Left cardiac atrium (tissue), 4 donors: ENCODE measurements around the gene GGN. TPM values are rescaled to one million over a fixed set of nuclear protein-coding genes. Genes with fewer than 3 reads are reported as not detected.
A peak's percentile ranks its signal among the peaks of the same experiment; 100 is the strongest.
"Not testable (repeated sequence)": the region's sequence is repeated elsewhere in the genome, so short reads cannot be mapped to it uniquely, and the experiment has no call there.

Experiments
- ATAC-seq, 2 donors: fragments of 200-7000 bp; cut with Tn5 transposase; one replicate each; pipeline ENCODE4 v1.9.1; 2020; ENCODE audit warnings: mild to moderate bottlenecking in 2 of 2, moderate library complexity in 2 of 2
- DNase-seq: peaks from one replicate; pipeline ENCODE4 v3.0.0-alpha.2; 2020
- intact Hi-C, 2 donors: fragments of 100-400 bp; cut with DNase I; formaldehyde crosslinking; loops; one replicate each; pipeline versions ENCODE4 v1.14.1 to v1.15.1; 2022 to 2023
- long read RNA-seq: library from polyadenylated mRNA; unstranded; transcript quantifications from one replicate; pipeline ENCODE4 v2.0.0, GENCODE V29; 2021
- total RNA-seq, 2 donors: library from RNA; stranded (reverse); fragmentation: NEBNext Ultra II Directional; extraction: Animal tissue kit (Norgen Biotek cat#: 25700); gene quantifications; one replicate each; pipeline ENCODE4 v1.2.1, GENCODE V29; 2021
- donor health status: DM: no; HTN: yes; CAD: no.
- donor health status: DM: no; HTN: yes; CAD: no; lungs with severe emphysema.
- donor health status: DM: yes; HTN: yes; CAD: no.
- donor health status: Dilated cardiomyopathy.

The GGN gene, protein sequence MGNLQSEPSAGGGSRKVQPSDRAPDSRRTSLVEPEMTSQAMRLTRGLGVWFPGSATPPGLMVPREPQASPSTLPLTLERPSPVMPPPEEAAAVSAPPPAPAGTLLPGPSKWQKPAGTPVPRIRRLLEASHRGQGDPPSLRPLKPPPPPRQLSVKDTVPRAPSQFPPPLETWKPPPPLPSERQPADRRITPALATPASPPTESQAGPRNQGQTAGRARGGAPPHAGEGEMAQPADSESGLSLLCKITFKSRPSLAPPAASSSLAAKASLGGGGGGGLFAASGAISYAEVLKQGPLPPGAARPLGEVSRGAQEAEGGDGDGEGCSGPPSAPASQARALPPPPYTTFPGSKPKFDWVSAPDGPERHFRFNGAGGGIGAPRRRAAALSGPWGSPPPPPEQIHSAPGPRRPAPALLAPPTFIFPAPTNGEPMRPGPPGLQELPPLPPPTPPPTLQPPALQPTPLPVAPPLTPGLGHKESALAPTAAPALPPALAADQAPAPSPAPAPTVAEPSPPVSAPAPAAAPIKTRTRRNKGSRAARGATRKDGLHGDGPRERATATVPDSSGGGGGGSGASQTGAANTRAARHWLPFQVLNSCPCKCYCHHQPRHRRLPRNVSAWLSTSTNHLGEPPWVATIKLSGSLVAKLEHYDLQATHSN
- total RNA-seq, result under 1 TPM; 0.15 to 0.34 TPM
- long read RNA-seq, result 0 reads

- intact Hi-C loops, result no loop called here
- peak; percentile 75 to 78 for ATAC-seq
- peak; percentile 82 for DNase-seq
Measured at GRCh38 chr19:38387550-38388348, at the start of gene GGN. TSS of gene GGN (minus strand) at chr19:38388034. CDS start at chr19:38387261, 773 bp downstream.

GRCh38 chr19:38437295-38437694 is 49.5 kb upstream of the GGN start:
- DNase-seq (no peak), ATAC-seq (no peak)
- intact Hi-C loops, result no loop called here

DNA sequence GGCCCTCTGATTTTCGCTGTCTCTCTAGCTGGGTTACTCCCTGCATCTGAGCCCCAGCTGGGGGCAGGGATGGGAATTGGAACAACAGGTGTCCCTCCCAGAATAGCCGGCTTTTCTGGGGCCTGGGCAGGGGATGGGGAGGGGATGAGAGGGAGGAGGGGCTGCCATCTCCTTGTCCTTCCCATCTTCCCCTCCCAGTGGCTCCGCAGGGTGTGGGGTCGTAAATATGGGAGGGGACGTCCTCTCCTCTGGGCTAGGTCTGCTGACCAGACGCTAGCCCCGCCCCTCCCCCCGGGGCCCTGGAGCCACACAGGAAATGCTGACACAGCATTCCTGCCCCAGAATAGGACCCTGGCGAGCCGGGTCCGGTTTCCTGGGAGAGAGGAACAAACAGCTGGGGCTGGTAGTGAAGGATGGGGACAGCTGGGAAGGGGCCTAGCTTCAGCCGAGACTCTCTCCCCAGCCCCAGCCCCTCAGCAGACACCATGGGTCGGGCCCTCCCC is 46.8 kb upstream of the GGN start:
- intact Hi-C loops, result no loop called here
- ATAC-seq (peak; percentile 30 to 49), DNase-seq (no peak)

- peak; percentile 76 for DNase-seq
- intact Hi-C loops, result no loop called here
- peak; percentile 77 to 91 for ATAC-seq
Measured at GRCh38 chr19:38433268-38433733, 45.5 kb upstream of the GGN start, which contains the start of gene RYR1. TSS of gene RYR1 (plus strand) at chr19:38433691. CDS start at chr19:38433830, 139 bp downstream.

DNA sequence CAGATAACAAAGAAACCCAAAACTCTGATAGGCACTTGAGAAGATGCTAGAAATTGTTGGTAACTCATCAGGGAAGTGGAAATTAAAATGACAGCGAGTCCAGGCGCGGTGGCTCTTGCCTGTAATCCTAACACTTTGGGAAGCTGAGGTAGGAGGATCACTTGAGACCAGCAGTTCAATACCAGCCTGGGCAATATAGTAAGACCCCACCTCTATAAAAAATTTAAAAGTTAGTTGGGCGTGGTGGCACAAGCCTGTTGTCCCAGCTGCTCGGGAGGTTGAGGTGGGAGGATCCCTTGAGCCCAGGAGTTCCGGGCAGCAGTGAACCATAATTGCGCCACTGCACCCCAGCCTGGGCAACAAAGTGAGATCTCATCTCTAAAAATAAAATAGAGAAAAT is 43.1 kb upstream of the GGN start:
- intact Hi-C loops, result no loop called here
- DNase-seq (no peak), ATAC-seq (no peak)

- intact Hi-C loops, result no loop called here
- DNase-seq (no peak), ATAC-seq (no peak)
Measured at GRCh38 chr19:38429811-38430156, 42.0 kb upstream of the GGN start.

DNA sequence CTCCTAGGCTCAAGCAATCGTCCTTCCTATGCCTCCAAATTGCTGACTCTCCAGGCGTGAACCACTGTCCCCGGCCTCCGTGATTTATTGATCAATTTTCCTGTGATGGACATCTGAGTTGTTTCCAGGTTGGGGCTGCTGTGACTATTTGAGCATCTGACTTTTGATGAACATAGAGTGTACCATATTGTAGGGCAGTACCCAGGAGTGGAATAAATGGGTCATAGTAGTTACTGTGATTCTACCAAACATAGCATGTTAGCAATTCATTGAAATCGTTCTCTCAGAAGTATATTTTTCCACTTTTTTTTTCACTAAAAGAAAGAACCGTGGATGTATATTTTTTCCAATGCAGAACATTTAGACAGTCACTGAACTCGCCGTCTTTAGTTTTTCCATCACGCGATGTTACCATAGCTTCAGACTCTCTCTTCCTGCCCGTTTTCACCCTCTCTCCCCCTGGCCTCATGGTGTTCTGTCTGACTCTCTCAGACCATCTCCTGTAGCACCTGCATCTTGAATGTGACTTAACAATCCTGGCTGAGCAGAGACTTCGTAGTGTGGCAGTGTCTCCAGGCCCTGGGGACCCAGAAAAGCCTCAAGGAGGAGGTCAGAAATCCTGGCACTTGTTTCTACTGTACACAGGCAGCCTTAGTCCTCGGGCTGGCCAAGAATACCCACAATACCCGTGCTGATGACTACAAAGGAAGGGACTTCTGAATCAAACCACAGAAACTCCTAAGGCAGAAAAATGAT is 41.4 kb upstream of the GGN start:
- no peak for ATAC-seq
- intact Hi-C loops, result no loop called here
- DNase-seq, result no peak

- intact Hi-C loops, ATAC-seq: not testable (repeated sequence)
Measured at GRCh38 chr19:38427035-38427677, 39.3 kb upstream of the GGN start.

GRCh38 chr19:38425810-38426466 is 38.1 kb upstream of the GGN start, which contains the start of gene RASGRP4:
TSS of gene RASGRP4 (minus strand) at chr19:38426219. CDS start at chr19:38426091, 128 bp downstream.
- ATAC-seq, result peak in 1 of 2 donors; percentile 72
- DNase-seq, result peak; percentile 38
- intact Hi-C loops, result no loop called here

More at GRCh38 chr19:38427035-38427677, 39.3 kb upstream of the GGN start:
- not testable (repeated sequence) for DNase-seq

GRCh38 chr19:38425222-38425809 is 37.5 kb upstream of the GGN start:
- ATAC-seq (peak in 1 of 2 donors; percentile 17), DNase-seq (no peak)
- intact Hi-C loops, result no loop called here

- intact Hi-C loops, result no loop called here
- no peak for ATAC-seq
- DNase-seq, result no peak
Measured at GRCh38 chr19:38424272-38424671, 36.4 kb upstream of the GGN start.

- intact Hi-C loops, result no loop called here
- DNase-seq, result no peak
- no peak for ATAC-seq
Measured at GRCh38 chr19:38422438-38422837, 34.6 kb upstream of the GGN start.

DNA sequence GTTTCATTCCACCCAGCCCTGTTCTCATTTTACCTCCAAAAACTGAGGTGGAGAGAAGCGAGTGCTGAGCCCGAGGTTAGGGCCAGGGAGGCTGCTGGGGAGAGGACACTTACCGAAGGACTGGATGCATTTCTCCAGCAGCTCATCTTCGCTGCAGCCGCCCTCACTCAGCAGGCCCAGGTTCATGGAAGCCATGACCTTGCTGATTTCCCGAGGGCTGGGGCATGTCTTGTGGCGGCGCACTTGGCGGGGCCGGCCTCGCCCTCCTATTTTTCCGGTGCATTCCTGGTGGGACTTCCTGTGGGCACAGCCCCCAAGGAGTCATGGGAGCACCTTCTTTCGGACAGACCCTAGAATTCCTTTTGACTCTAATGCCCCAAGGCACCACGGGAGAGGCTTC is 34.0 kb upstream of the GGN start:
- intact Hi-C loops, result no loop called here
- DNase-seq (no peak), ATAC-seq (no peak)

GRCh38 chr19:38420935-38421334 is 33.1 kb upstream of the GGN start:
- ATAC-seq (no peak), DNase-seq (no peak)
- intact Hi-C loops, result no loop called here

DNA sequence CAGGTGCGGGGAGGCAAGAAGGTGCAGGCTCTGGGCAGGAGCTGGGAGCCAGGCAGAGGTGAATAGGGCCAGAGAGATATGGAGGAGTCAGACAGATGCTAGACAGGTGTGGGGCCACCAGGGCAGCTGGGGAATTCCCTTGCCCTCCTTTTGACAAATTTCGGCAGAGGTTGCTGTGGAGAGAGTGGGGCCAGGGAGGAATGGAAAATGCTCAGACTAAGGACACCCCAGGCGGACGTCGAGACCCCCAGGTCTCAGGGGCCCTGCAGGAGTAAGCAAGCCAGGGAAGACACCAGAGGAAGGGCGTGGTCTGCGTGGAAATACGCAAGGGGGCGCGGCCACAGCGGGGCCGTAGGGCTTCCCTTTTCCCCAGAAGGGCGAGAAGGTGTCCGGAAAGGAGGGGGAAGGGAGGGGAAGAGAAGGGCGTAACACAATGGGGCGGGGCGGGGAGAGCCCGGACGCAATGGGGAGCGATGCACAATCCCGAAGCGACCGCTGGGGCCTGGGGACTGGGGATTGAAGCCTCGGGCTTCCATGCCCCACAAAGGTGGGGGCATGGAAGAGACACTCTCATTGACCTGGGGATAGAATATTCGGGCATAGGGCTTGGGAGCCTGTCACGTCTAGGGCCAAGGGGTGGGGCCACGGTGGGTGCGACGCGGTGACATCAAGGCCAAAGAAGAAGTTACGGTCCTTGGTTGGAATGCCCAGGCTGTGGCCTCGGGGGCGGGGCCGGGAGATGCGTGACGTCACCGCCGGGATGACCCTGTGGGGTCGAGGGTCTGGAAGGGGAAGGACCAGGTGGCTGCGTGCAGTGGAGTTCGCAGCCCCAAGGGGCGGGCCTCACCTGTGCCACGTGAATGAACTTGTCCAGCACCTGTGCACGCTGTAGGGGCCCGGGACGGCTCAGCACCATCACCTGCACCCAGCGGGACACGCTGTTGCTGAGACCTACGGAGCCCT is 30.0 kb upstream of the GGN start:
- ATAC-seq (peak; percentile 91 to 92), DNase-seq (peak; percentile 72)
- intact Hi-C loops, result no loop called here

DNA sequence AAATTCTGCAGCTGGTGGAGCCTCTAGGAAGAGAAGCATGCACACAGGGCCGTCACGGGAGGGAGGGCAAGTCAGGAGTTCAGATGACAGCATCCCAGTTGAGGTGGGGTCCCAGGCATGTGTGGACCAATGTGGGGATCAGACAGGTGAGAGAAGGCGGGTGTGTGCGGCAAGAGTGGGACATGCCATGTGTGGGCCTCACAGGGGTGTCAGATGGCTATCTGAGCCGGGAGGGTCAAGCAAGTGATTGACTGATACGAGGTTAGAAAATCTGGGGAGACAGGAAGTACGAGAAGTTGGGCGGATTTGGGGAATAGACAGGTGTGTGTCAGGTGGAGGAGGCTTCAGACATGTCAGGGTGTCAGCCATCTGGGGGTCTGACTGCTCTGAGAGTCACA is 29.3 kb upstream of the GGN start:
- DNase-seq (no peak), ATAC-seq (no peak)
- intact Hi-C loops, result no loop called here
